HG03439 (cell line): ENCODE measurements around the gene N4BP2.
"Not testable (repeated sequence)": the region's sequence is repeated elsewhere in the genome, so short reads cannot be mapped to it uniquely, and the experiment has no call there.

ENCODE experiments used
- ATAC-seq: cut with Tn5 transposase; IDR thresholded peaks from one replicate; pipeline ENCODE4 v1.9.1; 2021; ENCODE audit warnings: mild to moderate bottlenecking, moderate library complexity; ENCODE audit not compliant: unreplicated experiment

Gene N4BP2

GRCh38 chr4:40086421-40086820 lies 29.8 kb downstream of the N4BP2 start:
- no peak for ATAC-seq

GRCh38 chr4:40087799-40088366 lies 31.2 kb downstream of the N4BP2 start:
- no peak for ATAC-seq

GRCh38 chr4:40093400-40093799 lies 36.8 kb downstream of the N4BP2 start:
- not testable (repeated sequence) for ATAC-seq

GRCh38 chr4:40099010-40099409 lies 42.4 kb downstream of the N4BP2 start:
- no peak for ATAC-seq

- ATAC-seq, result not testable (repeated sequence)
Observed at GRCh38 chr4:40107150-40107549, 50.5 kb downstream of the N4BP2 start.

- ATAC-seq, result no peak
Observed at GRCh38 chr4:40112027-40112792, 55.6 kb downstream of the N4BP2 start.

GRCh38 chr4:40114206-40114605 lies 57.6 kb downstream of the N4BP2 start:
- ATAC-seq, result no peak

GRCh38 chr4:40118861-40119260 lies 62.2 kb downstream of the N4BP2 start:
- ATAC-seq, result no peak

GRCh38 chr4:40119344-40119743 lies 62.7 kb downstream of the N4BP2 start:
- ATAC-seq, result no peak

GRCh38 chr4:40121515-40121914 lies 64.9 kb downstream of the N4BP2 start:
- ATAC-seq, result no peak

- ATAC-seq, result no peak
Observed at GRCh38 chr4:40122941-40123340, 66.3 kb downstream of the N4BP2 start.

- no peak for ATAC-seq
Observed at GRCh38 chr4:40124690-40125089, 68.0 kb downstream of the N4BP2 start.

GRCh38 chr4:40130401-40131036 lies 73.9 kb downstream of the N4BP2 start:
- ATAC-seq, result no peak

GRCh38 chr4:40132816-40133215 lies 76.2 kb downstream of the N4BP2 start:
- ATAC-seq, result no peak

- no peak for ATAC-seq
Observed at GRCh38 chr4:40134206-40134917, 77.7 kb downstream of the N4BP2 start.

GRCh38 chr4:40136202-40136601 lies 79.6 kb downstream of the N4BP2 start:
- not testable (repeated sequence) for ATAC-seq

- no peak for ATAC-seq
Observed at GRCh38 chr4:40140196-40140595, 83.5 kb downstream of the N4BP2 start.

- not testable (repeated sequence) for ATAC-seq
Observed at GRCh38 chr4:40140597-40140996, 83.9 kb downstream of the N4BP2 start.

- ATAC-seq, result no peak
Observed at GRCh38 chr4:40143926-40144508, 87.4 kb downstream of the N4BP2 start.

GRCh38 chr4:40144716-40145115 lies 88.1 kb downstream of the N4BP2 start:
- ATAC-seq, result no peak

GRCh38 chr4:40147490-40147889 lies 90.8 kb downstream of the N4BP2 start:
- not testable (repeated sequence) for ATAC-seq
